ENCODE data around the gene C17orf113.

C17orf113 gene

DNA sequence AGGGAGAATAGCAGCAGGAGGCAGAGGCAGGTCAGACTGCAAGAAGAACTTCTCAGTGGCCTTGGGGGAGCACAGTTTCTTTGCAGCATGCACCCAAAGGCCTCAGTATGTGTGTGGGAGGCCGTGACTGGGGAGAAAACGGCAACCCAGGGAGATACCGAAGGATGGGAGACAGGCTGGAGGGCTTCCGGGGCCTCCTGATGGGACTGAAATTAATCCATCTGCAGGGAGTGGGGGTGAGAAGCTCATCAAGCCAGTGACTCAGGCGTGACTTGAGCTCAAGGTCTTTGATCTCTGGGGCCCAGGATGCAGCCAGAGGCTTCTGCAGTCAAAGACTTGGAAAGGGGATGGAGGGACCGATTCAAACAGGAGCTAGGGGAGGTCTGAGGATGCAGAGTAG, 5.1 kb upstream of the C17orf113 start:
- 39 to 41% methylated on average over 6 of the region's 6 CpGs for WGBS, 2 experiments
- Histone ChIP-seq H3K9me3 (ENCODE audit: control insufficient read depth, low read length) (no peaks in the 10 kb centered on the region), H3K4me3 (ENCODE audit: insufficient read depth, low read depth, low read length) (no peak overlapping the region), H3K4me1 (ENCODE audit: control insufficient read depth, insufficient read depth, low read length) (peaks cover 25% of the 10 kb centered on the region), H3K36me3 (ENCODE audit: control insufficient read depth, insufficient read depth, low read length) (no peaks in the 10 kb centered on the region), H3K27me3 (ENCODE audit: control insufficient read depth, insufficient read depth, low read length, poor library complexity, severe bottlenecking) (peaks cover 23% of the 10 kb centered on the region), H3K27ac (ENCODE audit: insufficient read depth, low read depth, low read length, poor library complexity, severe bottlenecking) (no peak overlapping the region)

DNA sequence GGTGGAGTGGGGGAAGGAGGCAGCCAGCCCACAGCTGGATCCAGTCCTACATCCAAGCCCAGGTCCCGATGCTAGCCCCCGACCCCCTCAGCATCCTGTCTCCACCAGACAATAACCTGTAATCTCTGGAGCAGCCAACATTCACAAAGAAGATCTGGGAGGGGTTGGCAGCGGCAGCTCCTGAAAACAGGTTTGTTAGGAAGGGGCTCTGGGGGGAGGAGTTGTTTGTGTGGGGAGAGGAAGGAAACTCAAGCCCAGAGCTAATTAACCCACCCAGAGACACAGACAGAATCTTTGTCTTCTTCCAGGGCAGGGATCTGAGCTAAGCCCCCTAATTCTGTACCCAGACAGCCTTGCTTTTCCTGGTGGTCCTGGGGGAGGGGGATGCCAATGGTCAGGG, 4.6 kb upstream of the C17orf113 start:
- H3K36me3 ChIP-seq (ENCODE audit: control insufficient read depth, insufficient read depth, low read length) = no peaks in the 10 kb centered on the region
- peaks cover 25% of the 10 kb centered on the region for H3K4me1 ChIP-seq (ENCODE audit: control insufficient read depth, insufficient read depth, low read length)
- H3K27ac ChIP-seq (ENCODE audit: insufficient read depth, low read depth, low read length, poor library complexity, severe bottlenecking) = no peak overlapping the region
- H3K4me3 ChIP-seq (ENCODE audit: insufficient read depth, low read depth, low read length) = no peak overlapping the region
- WGBS, 2 experiments = 16 to 20% methylated on average over 2 to 3 of the region's 3 CpGs
- no peaks in the 10 kb centered on the region for H3K9me3 ChIP-seq (ENCODE audit: control insufficient read depth, low read length)
- peaks cover 23% of the 10 kb centered on the region for H3K27me3 ChIP-seq (ENCODE audit: control insufficient read depth, insufficient read depth, low read length, poor library complexity, severe bottlenecking)

DNA sequence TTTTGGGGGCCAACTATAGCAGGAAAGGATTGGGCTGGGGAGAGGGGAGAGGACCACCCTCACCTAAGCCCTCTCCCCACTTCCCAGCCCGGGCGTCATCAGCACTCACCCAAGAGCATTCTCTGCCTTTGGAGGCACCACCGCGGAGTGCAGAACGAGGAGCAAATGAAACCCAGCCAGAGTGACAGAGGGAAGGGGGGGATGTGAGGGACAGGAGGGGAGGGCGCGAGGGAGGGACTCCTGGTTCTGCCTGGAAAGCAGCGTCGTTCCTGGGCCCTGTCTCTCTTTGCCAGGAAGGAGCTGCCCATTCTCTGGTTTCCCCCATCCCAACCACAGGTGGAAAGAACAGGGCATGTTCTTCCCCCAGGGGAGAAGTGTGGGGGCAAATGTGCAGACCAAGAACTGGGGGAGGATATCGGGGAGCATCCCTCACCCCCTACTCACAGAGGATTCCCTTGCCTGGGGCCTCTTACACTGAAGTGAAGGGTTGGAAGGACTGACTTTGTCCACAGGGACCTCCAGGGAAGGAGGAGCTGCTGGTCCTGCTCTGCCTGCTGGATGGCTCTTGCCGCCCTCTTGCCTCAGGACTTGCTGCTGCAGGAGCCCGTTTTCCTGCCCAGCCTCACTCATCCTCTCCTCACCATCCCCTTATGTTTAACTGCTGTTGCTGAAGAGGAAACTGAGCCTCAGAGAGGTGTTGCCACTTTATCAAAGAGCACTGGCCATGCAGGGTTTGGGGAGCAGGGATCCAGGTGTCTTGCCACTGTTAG, 3.5 kb upstream of the C17orf113 start:
- no peak overlapping the region for H3K4me3 ChIP-seq (ENCODE audit: insufficient read depth, low read depth, low read length)
- H3K27ac ChIP-seq (ENCODE audit: insufficient read depth, low read depth, low read length, poor library complexity, severe bottlenecking) = no peak overlapping the region
- H3K9me3 ChIP-seq (ENCODE audit: control insufficient read depth, low read length) = no peaks in the 10 kb centered on the region
- H3K36me3 ChIP-seq (ENCODE audit: control insufficient read depth, insufficient read depth, low read length) = no peaks in the 10 kb centered on the region
- peaks cover 25% of the 10 kb centered on the region for H3K4me1 ChIP-seq (ENCODE audit: control insufficient read depth, insufficient read depth, low read length)
- 30 to 35% methylated on average over 11 to 12 of the region's 12 CpGs for WGBS, 2 experiments
- peaks cover 27% of the 10 kb centered on the region for H3K27me3 ChIP-seq (ENCODE audit: control insufficient read depth, insufficient read depth, low read length, poor library complexity, severe bottlenecking)

DNA sequence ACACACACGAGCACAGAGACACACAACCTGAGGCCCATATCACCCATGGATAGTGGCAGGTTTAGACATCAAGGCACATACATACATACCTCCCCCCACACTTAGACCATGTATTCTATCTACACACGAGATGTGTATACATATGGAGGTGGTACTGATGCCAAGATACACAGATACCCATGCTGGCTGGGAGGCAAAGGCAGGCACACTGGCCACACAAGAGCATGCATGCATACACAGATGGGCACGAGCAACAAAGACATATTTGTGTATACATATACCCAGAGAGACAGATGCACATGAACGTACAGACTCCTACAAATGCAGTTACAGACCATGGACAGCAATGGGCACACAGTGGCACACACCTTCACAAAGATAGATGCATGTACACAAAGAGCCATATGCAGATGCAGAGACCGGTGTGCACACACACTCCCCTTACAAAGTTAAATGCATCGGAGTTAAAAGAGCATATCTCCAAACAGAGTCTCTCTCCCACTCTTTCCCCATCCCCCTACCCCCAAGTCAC, 2.0 kb upstream of the C17orf113 start:
- peaks cover 27% of the 10 kb centered on the region for H3K27me3 ChIP-seq (ENCODE audit: control insufficient read depth, insufficient read depth, low read length, poor library complexity, severe bottlenecking)
- peaks cover 25% of the 10 kb centered on the region for H3K4me1 ChIP-seq (ENCODE audit: control insufficient read depth, insufficient read depth, low read length)
- H3K4me3 ChIP-seq (ENCODE audit: insufficient read depth, low read depth, low read length) = no peak overlapping the region
- WGBS, 2 experiments = 88 to 98% methylated on average over 6 of the region's 6 CpGs
- H3K9me3 ChIP-seq (ENCODE audit: control insufficient read depth, low read length) = no peaks in the 10 kb centered on the region
- no peak overlapping the region for H3K27ac ChIP-seq (ENCODE audit: insufficient read depth, low read depth, low read length, poor library complexity, severe bottlenecking)
- no peaks in the 10 kb centered on the region for H3K36me3 ChIP-seq (ENCODE audit: control insufficient read depth, insufficient read depth, low read length)

DNA sequence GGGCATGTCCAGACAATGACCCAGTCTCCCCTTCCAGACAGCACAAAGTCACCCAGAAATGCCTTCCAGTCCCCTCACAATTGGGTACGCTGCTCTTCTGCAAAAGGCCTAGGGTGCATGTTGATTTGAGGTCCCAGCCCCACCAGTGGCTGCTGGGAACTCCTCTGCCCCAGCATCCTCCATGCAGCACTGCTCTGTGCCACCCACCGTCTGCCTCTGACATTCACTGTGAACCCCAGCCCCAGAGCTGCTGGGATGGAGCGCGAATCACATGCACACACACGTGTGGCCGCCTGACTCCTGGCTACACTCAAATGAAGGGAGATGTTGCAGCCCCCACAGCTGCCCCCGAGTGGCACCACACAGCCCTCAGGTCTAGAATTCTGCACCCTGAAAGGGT, 1.2 kb upstream of the C17orf113 start:
- Histone ChIP-seq H3K27me3 (ENCODE audit: control insufficient read depth, insufficient read depth, low read length, poor library complexity, severe bottlenecking) (peaks cover 27% of the 10 kb centered on the region), H3K4me1 (ENCODE audit: control insufficient read depth, insufficient read depth, low read length) (peaks cover 25% of the 10 kb centered on the region), H3K4me3 (ENCODE audit: insufficient read depth, low read depth, low read length) (no peak overlapping the region), H3K36me3 (ENCODE audit: control insufficient read depth, insufficient read depth, low read length) (no peaks in the 10 kb centered on the region), H3K27ac (ENCODE audit: insufficient read depth, low read depth, low read length, poor library complexity, severe bottlenecking) (no peak overlapping the region), H3K9me3 (ENCODE audit: control insufficient read depth, low read length) (no peaks in the 10 kb centered on the region)
- 88 to 94% methylated on average over 7 of the region's 7 CpGs for WGBS, 2 experiments

DNA sequence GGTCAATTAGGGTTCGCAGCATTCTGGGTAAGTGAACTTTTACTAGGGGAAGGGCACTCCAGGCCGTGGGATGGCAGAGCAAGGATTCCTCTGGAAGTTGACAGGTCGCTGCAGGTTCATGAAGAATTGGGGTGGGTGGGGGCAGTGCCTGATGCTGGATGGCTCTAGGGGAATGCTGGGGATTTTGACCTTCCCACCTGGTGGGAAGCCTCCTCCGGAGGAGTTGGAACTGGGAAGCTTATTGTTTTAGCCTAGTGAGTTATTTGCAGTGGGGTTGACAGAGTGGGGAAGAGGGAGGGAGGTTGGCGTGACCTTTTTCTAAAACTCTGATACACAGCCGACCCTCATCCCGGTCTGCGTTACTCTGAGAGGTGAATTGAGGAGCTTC, 606 bp upstream of the C17orf113 start:
- Histone ChIP-seq H3K36me3 (ENCODE audit: control insufficient read depth, insufficient read depth, low read length) (no peaks in the 10 kb centered on the region), H3K27me3 (ENCODE audit: control insufficient read depth, insufficient read depth, low read length, poor library complexity, severe bottlenecking) (peaks cover 27% of the 10 kb centered on the region), H3K27ac (ENCODE audit: insufficient read depth, low read depth, low read length, poor library complexity, severe bottlenecking) (no peak overlapping the region), H3K4me1 (ENCODE audit: control insufficient read depth, insufficient read depth, low read length) (peaks cover 27% of the 10 kb centered on the region), H3K9me3 (ENCODE audit: control insufficient read depth, low read length) (no peaks in the 10 kb centered on the region), H3K4me3 (ENCODE audit: insufficient read depth, low read depth, low read length) (peak overlapping the region; percentile 64)
- 47 to 49% methylated on average over 8 of the region's 8 CpGs for WGBS, 2 experiments

DNA sequence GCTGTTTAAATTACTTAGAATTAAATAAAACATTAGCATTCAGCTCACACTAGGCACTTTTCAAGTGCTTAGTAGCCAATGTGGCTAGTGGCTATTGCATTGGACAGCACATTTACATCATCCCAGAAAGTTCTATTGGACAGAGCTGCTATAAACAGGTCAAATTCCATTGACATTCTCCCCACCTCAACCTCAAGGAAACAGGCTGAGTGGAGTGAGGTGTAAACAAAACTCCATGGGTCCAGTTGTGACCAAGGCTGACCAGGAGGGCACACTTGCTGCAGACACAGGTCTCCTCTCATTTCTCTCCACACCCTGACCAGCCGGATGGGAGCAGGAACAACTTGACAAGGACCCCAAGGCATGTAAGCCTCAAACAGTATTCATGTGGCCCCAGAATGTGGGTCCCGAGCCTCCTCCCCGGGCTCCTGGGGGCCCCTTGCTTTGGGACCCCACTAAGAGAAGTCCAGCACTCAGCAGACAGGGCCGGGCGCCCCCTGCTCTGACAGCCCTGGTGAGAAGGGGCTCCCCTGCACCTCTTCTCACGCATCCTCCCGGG, 488 bp downstream of the C17orf113 start:
- peaks cover 27% of the 10 kb centered on the region for H3K27me3 ChIP-seq (ENCODE audit: control insufficient read depth, insufficient read depth, low read length, poor library complexity, severe bottlenecking)

DNA sequence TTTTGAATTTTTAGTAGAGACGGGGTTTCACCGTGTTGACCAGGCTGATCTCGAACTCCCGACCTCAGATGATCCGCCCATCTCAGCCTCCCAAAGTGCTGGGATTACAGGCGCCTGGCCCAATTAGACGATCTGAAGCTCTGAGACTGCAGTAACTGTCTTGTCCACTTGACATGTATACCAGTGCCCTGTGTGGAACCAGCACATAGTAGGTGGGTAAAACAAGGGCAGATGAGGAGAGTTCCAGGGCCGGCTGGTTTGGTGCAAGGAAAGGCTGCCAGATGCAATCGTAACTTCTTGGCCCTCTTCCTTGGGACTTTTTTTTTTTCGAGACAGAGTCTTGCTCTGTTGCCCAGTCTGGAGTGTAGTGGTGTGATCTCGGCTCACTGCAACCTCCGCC, 3.1 kb downstream of the C17orf113 start:
- Histone ChIP-seq H3K4me3 (ENCODE audit: insufficient read depth, low read depth, low read length) (no peak overlapping the region), H3K4me1 (ENCODE audit: control insufficient read depth, insufficient read depth, low read length) (peaks cover 10% of the 10 kb centered on the region), H3K27me3 (ENCODE audit: control insufficient read depth, insufficient read depth, low read length, poor library complexity, severe bottlenecking) (peaks cover 16% of the 10 kb centered on the region), H3K27ac (ENCODE audit: insufficient read depth, low read depth, low read length, poor library complexity, severe bottlenecking) (no peak overlapping the region), H3K36me3 (ENCODE audit: control insufficient read depth, insufficient read depth, low read length) (no peaks in the 10 kb centered on the region), H3K9me3 (ENCODE audit: control insufficient read depth, low read length) (no peaks in the 10 kb centered on the region)
- 87 to 88% methylated on average over 11 of the region's 12 CpGs for WGBS, 2 experiments

More for the DNA sequence above, 488 bp downstream of the C17orf113 start:
- WGBS, 2 experiments = 7 to 8% methylated on average over 7 of the region's 7 CpGs
- Histone ChIP-seq H3K4me3 (ENCODE audit: insufficient read depth, low read depth, low read length) (peak overlapping the region; percentile 64), H3K9me3 (ENCODE audit: control insufficient read depth, low read length) (no peaks in the 10 kb centered on the region), H3K27ac (ENCODE audit: insufficient read depth, low read depth, low read length, poor library complexity, severe bottlenecking) (no peak overlapping the region), H3K36me3 (ENCODE audit: control insufficient read depth, insufficient read depth, low read length) (no peaks in the 10 kb centered on the region), H3K4me1 (ENCODE audit: control insufficient read depth, insufficient read depth, low read length) (peaks cover 25% of the 10 kb centered on the region)

DNA sequence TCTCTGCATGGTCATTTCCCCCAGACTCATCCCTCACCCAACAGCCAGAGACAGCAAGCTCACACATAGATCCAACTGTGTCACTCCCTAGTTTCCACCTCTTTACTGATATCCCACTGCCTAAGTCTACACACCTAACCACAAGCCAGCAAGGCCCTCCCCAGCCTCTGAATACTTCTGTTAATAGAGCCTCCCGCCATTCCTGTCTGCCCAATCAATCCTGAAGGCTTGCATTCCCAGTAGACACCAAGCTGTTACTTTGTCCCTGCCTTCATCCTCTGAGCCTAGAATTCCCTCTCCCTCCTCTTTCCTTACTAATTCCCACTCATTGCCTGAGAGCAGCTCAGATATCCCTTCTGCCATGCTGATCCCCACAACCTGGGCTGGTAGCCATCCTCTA, 4.7 kb downstream of the C17orf113 start:
- no peak overlapping the region for H3K27ac ChIP-seq (ENCODE audit: insufficient read depth, low read depth, low read length, poor library complexity, severe bottlenecking)
- no peaks in the 10 kb centered on the region for H3K9me3 ChIP-seq (ENCODE audit: control insufficient read depth, low read length)
- H3K36me3 ChIP-seq (ENCODE audit: control insufficient read depth, insufficient read depth, low read length) = no peaks in the 10 kb centered on the region
- H3K4me1 ChIP-seq (ENCODE audit: control insufficient read depth, insufficient read depth, low read length) = peaks cover 10% of the 10 kb centered on the region
- no peak overlapping the region for H3K4me3 ChIP-seq (ENCODE audit: insufficient read depth, low read depth, low read length)
- H3K27me3 ChIP-seq (ENCODE audit: control insufficient read depth, insufficient read depth, low read length, poor library complexity, severe bottlenecking) = peaks cover 4% of the 10 kb centered on the region
- 61 to 75% methylated on average over 1 of the region's 1 CpG for WGBS, 2 experiments

DNA sequence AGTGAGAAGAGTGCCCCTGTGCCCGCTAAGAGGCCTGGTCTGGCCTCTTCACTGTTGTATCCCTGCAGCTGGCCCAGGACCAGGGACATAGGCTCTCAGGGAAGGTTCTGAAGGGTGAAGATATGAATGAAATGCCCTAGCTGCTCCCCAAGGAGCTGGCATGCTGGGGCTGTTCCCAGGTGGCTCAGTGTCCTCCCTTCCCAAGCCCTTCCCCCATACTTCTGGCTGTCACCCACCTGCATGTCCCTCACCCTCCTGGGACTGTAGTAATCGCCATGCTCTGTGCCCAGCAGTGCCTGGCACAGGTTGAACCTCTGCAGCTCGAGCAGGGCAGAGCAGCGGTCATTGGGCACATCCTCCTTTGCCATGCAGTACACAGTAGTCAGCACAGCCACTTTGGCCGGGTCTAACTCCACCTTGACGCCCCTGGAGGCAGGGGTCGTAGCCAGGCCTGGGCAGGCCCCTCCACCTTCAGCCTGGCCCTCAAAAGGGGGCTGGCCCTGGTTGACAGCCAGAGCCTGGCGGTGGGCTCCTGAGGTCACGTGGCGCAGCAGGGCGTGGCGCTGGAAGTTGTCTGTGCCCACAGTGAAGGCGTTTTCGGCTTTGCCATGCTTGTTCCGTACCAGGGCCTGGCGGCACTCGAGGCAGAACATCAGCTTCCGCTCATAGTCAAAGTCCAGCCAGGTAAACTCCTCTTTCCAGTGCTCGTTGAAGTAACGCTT, 7.6 kb downstream of the C17orf113 start:
- WGBS, 2 experiments = 92 to 94% methylated on average over 20 of the region's 20 CpGs

More for the DNA sequence above, 7.6 kb downstream of the C17orf113 start:
- Histone ChIP-seq H3K4me1 (ENCODE audit: control insufficient read depth, insufficient read depth, low read length) (peaks cover 11% of the 10 kb centered on the region), H3K36me3 (ENCODE audit: control insufficient read depth, insufficient read depth, low read length) (no peaks in the 10 kb centered on the region), H3K27me3 (ENCODE audit: control insufficient read depth, insufficient read depth, low read length, poor library complexity, severe bottlenecking) (no peaks in the 10 kb centered on the region), H3K4me3 (ENCODE audit: insufficient read depth, low read depth, low read length) (no peak overlapping the region), H3K27ac (ENCODE audit: insufficient read depth, low read depth, low read length, poor library complexity, severe bottlenecking) (no peak overlapping the region), H3K9me3 (ENCODE audit: control insufficient read depth, low read length) (no peaks in the 10 kb centered on the region)
